Erythroblast (primary cell): ENCODE measurements around the gene EGR1.
A peak's percentile ranks its signal among the peaks of the same experiment; 100 is the strongest.

Source experiments
- GATA1 ChIP-seq: IDR thresholded peaks from 2 replicates; pipeline ENCODE4 v1.6.1; 2011; ENCODE audit warnings: low read depth, mild to moderate bottlenecking, control low read depth, low read length, moderate library complexity
- POLR2A ChIP-seq: IDR thresholded peaks from 2 replicates; pipeline ENCODE4 v1.6.1; 2011; ENCODE audit warnings: mild to moderate bottlenecking, low read length

DNA sequence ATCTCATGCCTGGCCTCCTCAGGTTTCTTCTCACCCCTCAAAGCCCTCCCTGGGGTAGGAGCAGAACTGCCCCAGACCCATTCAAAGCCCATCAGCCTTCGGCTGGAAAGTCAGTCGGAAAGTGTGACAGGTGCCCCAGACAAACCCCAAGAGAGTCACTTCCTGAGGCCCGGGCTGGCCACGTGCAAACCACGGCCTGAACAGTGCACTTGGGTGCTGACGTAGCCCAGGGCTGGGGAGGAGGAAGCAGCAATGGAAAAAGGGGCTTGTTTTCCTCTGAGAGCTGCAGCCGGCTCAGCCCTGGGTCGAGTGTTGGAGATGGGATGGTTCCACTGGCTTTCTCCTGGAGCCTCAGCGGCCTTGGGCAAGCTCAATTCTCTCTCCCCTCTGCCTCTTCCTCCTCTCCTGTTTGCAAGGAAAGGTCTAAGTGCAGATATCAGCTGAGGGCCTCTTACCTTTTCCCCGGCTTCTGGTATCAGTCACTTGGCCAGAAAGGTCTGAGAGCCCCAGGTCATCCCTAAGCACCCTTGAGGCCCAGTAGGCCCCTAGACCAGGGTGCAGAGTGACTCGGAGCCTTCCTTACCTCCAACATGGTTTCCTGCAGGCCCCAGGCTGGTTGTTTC, 5.9 kb upstream of the EGR1 start:
- TF ChIP-seq POLR2A (peak; percentile 22), GATA1 (no peak)
